GM19395 (cell line): Measurements from ENCODE around the gene KCNK5.

Source experiments
- ATAC-seq: cut with Tn5 transposase; IDR thresholded peaks from one replicate; pipeline ENCODE4 v1.9.1; 2021; ENCODE audit warnings: mild to moderate bottlenecking, moderate library complexity; ENCODE audit not compliant: unreplicated experiment

Gene KCNK5

GRCh38 chr6:39243809-39244208, 14.5 kb upstream of the KCNK5 start:
- ATAC-seq: no peak

GRCh38 chr6:39240155-39240757, 11.0 kb upstream of the KCNK5 start:
- ATAC-seq: no peak

GRCh38 chr6:39239527-39240154, 10.4 kb upstream of the KCNK5 start:
- no peak for ATAC-seq

GRCh38 chr6:39236742-39237141, 7.5 kb upstream of the KCNK5 start:
- no peak for ATAC-seq

GRCh38 chr6:39233333-39233732, 4.1 kb upstream of the KCNK5 start:
- no peak for ATAC-seq

- ATAC-seq: no peak
Observed at GRCh38 chr6:39231521-39232243, 2.4 kb upstream of the KCNK5 start.

GRCh38 chr6:39230654-39231035, 1.4 kb upstream of the KCNK5 start:
- no peak for ATAC-seq

- no peak for ATAC-seq
Observed at GRCh38 chr6:39228111-39228971, 934 bp downstream of the KCNK5 start.

- no peak for ATAC-seq
Observed at GRCh38 chr6:39227476-39227875, 1.8 kb downstream of the KCNK5 start.

GRCh38 chr6:39226639-39227329, 2.5 kb downstream of the KCNK5 start:
- ATAC-seq: no peak

GRCh38 chr6:39225946-39226437, 3.3 kb downstream of the KCNK5 start:
- ATAC-seq: no peak

GRCh38 chr6:39225543-39225942, 3.7 kb downstream of the KCNK5 start:
- ATAC-seq: no peak

GRCh38 chr6:39224523-39225182, 4.6 kb downstream of the KCNK5 start:
- ATAC-seq: no peak

GRCh38 chr6:39224011-39224410, 5.3 kb downstream of the KCNK5 start:
- ATAC-seq: no peak

GRCh38 chr6:39223555-39223954, 5.7 kb downstream of the KCNK5 start:
- ATAC-seq: no peak

GRCh38 chr6:39223061-39223460, 6.2 kb downstream of the KCNK5 start:
- no peak for ATAC-seq

GRCh38 chr6:39221779-39222641, 7.3 kb downstream of the KCNK5 start:
- no peak for ATAC-seq

- ATAC-seq: no peak
Observed at GRCh38 chr6:39221115-39221514, 8.2 kb downstream of the KCNK5 start.
